DMS53 (cell line): ENCODE results near the gene NTM.
"Not testable (repeated sequence)": the region's sequence is repeated elsewhere in the genome, so short reads cannot be mapped to it uniquely, and the experiment has no call there.

Experiments
- DNase-seq: peaks from one replicate; lab custom pipeline; 2025; lab: John Stamatoyannopoulos, UW

NTM gene

DNA sequence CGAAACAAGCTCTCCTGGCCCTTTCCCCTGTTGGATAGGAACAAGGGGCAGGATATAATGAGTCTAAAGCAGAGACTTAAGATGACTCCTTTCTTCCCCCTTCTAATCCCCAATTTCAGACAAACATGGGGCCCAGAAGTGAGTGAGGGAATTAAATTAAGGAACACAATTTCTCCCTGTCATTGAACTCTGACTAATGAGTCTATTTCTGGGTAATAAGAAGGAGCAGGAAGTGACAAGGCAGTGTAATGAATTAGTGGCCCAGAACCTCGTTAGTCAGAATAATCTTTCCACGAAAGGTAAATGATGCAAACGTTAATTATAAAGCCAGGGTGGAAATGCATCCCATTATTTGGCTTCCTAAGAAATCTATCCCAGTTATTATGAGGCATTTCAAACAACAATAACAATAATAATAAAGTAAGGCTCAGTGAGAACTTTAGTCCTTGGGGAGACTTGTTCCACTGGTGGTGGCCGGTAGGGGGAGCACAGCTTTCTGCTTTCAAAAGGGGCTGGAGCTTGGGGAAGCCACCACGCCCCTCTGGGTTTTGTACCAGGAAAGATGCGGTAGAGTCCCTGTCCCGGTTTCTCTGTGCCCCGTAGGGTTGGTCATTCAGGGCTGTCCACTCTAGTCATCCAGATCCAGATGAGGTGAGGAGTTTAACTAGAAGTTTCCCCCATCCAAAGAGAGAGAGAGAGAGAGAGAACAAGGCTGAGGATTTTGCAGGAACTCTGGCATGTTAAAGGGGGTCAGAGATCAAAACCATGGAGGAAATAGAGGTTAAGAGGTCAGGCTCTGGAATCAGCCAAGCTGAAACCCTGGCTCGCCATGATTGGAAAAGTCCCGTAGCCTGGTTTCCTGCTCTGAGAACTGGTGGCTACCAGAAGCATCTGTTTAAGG, 298.3 kb downstream of the NTM start:
- peak; percentile 45 for DNase-seq

- DNase-seq, result no peak
Observed at GRCh38 chr11:131669401-131669780, 299.0 kb downstream of the NTM start.

- no peak for DNase-seq
Observed at GRCh38 chr11:131670876-131671275, 300.5 kb downstream of the NTM start.

GRCh38 chr11:131671320-131671719, 300.9 kb downstream of the NTM start:
- DNase-seq, result no peak

- no peak for DNase-seq
Observed at GRCh38 chr11:131671734-131672133, 301.3 kb downstream of the NTM start.

DNA sequence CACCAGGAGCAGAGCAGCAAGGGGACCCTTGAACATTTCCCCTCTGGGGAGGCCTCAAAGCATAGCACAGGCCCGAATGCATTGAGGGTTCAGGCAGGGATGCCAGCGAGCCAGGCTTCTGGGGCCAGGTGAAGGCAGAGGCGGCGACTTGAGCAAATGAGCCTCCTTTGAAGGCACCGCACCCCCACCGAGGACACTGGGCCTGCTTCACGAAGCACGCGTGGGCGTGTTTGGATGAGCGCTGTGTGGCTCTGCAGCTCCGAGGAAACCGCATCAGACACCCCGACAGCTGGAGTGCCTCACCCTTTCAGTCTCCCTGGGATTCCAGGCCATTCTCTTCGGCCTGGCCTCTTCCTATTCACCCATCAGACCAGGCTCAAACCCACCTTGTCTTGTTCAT, 301.8 kb downstream of the NTM start:
- no peak for DNase-seq

DNA sequence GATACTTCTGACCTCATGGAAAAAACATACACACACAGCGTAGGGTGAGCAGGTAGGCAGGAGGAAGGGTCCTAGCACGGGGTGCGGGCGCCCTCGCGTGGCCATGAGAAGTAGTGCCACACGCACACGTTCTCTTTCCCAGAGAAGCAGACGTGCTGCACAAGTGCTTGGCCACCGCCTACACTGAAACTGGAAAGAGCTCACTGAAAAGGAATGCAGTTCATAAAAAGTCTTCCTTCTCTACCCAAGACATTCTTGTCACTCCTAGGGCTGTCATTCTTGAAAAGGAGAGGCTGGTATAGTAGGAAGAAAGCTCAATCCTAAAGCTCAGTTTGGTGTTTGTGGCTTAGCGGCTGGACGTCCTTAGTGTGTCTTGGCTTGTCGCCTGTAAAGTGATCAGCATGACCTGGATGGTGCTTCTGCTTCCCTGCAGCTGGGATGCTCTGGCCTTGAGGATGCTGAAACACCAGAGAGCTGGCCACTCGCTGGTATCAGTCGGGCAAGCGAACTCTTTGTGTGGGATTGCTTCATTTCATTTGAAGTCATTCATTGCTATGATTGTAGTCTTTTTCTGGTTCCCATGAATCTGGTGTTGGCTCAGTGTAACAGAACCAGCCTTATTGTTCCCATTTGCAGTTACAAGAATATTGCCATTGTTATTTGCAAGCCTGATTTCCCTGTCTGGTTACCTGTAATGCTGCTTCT, 303.8 kb downstream of the NTM start:
- peak; percentile 71 for DNase-seq

DNA sequence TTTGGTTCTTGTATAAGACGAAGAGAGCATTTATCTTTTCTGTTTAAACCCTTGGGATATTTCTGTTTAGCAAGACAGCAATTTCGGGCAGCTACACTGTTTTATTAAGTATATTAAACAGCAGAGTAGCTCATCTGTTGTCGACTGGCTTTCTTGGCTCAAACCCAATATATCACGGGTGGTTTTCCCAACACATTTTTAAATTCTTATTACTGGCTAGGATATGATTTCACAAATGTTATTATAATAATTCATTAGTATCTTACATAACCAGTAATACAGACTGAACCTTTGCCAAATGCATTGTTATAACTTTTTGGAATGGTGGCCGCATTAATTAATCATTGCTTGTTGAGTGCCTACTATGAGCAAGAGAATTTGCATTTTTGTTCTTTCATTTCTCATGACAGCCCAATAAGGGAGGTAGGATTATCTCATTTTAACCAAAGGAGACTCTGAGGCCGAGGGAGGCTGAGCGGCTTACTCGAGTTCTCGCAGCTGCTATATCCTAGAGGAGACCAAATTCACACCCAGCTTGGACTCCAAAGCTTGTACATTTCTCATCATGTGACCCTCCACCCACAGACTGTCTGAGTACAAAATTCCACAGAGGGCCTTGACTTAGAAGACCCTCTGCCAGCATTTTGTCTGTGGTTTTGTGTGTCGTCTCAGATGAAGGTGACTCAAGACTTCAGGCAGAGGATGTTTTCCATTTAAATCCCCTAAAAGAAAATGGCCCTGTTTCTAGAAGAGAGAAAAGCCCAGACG, 304.9 kb downstream of the NTM start:
- DNase-seq, result no peak

DNA sequence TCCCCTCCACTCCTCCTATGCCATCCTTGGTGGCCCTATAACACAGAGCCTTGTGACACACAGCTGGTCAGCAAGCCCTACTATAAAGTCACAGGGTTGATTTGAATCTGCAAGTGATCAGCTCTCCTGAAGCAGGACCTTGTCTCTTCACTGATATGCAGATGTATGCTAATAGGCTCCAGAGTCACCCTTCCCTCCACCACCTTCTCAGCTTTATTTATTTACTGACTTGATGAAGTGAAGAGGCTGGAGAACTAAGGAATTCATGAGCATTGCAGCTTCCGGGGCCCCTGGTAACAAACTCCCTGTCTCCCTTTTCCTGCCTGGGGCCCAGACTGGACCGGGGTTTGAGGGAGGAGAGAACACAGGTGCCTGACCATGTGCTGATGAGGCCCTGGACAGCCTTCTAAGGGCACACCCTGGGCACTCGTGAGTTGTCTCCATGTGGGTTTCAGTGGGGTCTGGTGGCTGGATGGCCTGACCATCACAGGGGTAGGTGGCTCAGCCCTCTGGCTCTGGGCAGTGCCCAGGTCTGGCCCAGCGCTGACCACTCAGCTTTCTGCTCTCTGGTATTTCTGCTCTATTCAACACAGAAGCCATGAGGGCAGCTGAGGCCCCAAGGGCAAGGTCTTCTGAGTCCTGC, 307.5 kb downstream of the NTM start:
- no peak for DNase-seq

- DNase-seq, result no peak
Observed at GRCh38 chr11:131678658-131679340, 308.4 kb downstream of the NTM start.

DNA sequence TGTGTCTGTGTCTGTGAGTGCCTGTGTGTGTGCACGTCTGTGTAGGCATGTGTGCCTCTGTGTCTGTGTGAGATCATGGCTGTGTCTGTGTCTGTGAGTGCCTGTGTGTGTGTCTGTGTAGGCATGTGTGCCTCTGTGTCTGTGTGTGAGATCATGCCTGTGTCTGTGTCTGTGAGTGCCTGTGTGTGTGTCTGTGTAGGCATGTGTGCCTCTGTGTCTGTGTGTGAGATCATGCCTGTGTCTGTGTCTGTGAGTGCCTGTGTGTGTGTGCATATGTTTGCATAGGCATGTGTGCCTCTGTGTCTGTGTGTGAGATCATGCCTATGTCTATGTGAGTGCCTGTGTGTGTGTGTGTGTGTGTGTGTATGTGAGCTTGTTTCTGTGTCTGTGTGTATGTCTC, 310.0 kb downstream of the NTM start:
- not testable (repeated sequence) for DNase-seq

GRCh38 chr11:131681920-131682319, 311.5 kb downstream of the NTM start:
- DNase-seq, result no peak

- no peak for DNase-seq
Observed at GRCh38 chr11:131682373-131683015, 312.1 kb downstream of the NTM start.

GRCh38 chr11:131683131-131683530, 312.7 kb downstream of the NTM start:
- no peak for DNase-seq

GRCh38 chr11:131683666-131684065, 313.3 kb downstream of the NTM start:
- no peak for DNase-seq

GRCh38 chr11:131684111-131685060, 314.0 kb downstream of the NTM start:
- DNase-seq, result no peak

- DNase-seq, result no peak
Observed at GRCh38 chr11:131685206-131685605, 314.8 kb downstream of the NTM start.

GRCh38 chr11:131685906-131686305, 315.5 kb downstream of the NTM start:
- DNase-seq, result no peak

DNA sequence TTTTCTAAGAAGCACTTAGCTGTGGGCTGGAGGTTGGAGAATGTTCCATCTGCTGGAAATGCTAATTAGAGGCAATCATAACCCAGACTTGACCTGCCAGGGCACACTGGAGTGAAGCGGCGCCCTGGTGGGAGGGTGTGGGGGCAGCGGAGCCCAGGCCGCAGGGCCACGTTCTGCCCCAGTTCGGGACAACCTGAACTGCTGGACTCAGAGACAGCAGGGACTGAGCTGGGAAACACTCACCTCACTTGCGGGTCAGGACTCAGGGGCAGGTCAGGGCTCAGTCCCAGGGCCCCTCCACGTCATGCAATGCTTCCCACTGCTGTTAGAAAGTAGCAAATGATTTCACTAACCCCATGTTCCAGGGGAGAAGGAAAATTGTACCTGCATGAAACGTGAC, 316.4 kb downstream of the NTM start:
- no peak for DNase-seq
